HG03342 (cell line): Measurements from ENCODE around the gene POLR2L.
A peak's percentile ranks its signal among the peaks of the same experiment; 100 is the strongest.

Source experiments
- ATAC-seq: cut with Tn5 transposase; IDR thresholded peaks from one replicate; pipeline ENCODE4 v1.9.1; 2021; ENCODE audit warnings: mild to moderate bottlenecking, moderate library complexity; ENCODE audit not compliant: unreplicated experiment

Gene POLR2L

DNA sequence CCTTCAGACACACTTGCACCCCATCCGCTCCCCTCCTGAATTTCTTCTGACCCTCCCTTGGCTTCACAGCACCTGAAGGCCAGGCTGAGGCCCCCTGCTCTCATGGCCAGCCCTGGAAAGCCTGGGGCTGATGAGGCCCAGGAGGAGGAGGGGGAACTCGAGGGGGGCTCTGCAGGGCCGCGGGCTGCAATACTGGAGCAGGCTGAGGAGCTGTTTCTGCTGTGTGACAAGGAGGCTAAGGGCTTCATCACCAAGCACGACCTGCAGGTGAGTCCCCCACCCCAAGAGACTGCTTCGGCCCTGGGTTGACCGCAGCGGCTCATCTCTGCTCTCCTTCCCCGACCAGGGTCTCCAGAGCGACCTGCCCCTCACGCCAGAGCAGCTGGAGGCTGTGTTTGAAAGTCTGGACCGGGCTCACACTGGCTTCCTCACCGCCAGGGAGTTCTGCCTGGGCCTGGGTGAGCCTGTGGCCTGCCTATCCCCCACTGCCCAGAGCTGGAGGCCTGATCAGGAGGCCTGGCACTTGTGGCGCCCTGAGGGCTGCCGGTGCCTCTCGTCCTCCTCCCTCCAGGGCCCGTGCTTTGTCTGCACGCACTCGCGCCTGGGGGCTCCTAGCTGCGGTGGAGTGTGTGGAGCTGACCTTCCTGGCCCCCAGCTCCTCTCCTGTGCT lies 13.7 kb downstream of the POLR2L start:
- ATAC-seq: no peak

DNA sequence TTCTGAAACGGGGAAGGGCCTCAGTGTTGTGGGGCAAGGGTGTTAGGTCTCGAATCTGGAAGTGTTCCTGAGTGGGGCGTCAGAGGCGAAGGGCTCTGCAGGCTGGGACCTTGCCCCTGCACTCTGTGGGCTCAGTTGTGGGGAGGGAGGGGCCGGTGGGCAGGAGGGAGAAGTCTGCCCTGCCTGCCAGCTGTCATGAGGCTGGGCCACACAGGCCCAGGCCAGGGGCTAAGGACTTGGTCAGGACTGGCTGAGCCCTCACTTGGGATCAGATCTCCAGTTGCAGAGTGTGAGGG lies 14.5 kb downstream of the POLR2L start, which contains the start of gene CRACR2B:
Gene CRACR2B, plus strand, starts transcription at position 23 of the 296 bp plus-strand sequence. CDS start 689 bp downstream, outside the sequence.
- no peak for ATAC-seq

DNA sequence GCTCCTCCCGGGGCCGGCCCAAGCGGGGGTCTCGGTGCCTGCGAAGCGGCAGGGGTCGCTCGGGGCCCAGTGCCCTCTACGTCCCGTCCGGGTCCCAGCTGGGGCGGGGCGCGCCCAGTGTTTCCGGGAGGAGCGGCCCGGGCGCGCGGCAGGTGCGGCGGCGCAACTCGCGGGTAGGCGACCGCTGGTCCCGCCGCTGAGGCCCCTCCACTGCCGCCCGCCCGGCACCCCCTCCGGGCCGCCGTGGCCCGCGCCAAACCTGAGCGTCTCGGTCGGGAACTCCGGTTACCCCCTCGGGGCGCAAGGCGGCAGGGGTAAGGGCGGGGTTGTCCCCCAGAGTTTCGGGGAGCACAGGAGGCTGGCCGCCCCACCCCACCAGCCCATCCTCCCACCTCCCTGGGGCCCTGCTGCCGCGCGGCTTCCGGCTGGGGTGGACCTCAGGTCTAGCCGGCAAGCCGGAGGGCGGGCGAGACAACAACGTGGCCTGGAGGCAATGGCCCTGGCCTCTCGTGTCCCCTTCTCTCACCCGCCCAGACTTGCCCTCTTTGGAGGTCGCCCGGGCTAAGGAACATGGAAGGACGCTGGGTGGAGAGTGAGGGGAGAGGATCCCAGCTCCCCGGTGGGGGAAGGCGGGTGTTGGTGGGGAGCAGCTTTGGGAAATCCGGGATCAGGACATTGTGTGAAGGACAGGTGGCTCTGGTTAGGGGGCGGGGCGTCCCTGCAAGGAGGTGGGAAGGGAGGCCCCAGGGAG lies 15.0 kb downstream of the POLR2L start:
- ATAC-seq: peak; percentile 39

DNA sequence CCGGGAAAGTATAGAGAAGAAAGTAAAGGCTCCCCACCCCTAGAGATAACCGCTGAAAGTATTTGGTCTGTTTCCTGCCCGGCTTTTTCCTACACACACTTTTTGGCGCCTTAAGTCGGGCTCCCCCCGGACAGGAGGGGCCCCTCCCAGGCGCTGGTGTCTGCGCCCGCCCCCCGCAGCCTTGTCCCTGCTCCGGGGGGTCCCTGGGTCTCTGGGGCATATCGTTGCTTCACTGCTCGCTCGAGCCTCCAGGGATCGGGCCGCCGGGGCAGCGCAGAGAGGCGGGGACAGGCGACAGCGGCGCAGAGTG lies 15.5 kb downstream of the POLR2L start:
- ATAC-seq: peak; percentile 14

DNA sequence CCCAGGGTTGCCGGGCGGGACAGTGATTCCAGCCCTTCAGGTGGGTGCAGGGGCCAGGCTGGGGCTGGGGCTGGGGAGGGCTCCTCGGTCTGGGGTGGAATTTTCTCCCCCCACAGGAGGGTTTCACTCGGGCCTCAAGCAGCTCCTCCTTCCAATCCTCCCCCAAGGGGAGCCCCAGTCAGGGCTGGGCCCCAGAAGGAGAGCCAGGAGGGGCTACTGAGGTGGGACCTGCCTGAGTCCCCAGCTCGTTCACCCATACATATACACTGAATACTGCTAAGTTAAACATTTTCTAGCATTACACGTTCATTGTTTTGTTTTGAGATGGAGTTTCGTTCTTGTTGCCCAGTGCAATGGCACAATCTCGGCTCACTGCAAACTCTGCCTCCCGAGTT lies 16.1 kb downstream of the POLR2L start:
- no peak for ATAC-seq

DNA sequence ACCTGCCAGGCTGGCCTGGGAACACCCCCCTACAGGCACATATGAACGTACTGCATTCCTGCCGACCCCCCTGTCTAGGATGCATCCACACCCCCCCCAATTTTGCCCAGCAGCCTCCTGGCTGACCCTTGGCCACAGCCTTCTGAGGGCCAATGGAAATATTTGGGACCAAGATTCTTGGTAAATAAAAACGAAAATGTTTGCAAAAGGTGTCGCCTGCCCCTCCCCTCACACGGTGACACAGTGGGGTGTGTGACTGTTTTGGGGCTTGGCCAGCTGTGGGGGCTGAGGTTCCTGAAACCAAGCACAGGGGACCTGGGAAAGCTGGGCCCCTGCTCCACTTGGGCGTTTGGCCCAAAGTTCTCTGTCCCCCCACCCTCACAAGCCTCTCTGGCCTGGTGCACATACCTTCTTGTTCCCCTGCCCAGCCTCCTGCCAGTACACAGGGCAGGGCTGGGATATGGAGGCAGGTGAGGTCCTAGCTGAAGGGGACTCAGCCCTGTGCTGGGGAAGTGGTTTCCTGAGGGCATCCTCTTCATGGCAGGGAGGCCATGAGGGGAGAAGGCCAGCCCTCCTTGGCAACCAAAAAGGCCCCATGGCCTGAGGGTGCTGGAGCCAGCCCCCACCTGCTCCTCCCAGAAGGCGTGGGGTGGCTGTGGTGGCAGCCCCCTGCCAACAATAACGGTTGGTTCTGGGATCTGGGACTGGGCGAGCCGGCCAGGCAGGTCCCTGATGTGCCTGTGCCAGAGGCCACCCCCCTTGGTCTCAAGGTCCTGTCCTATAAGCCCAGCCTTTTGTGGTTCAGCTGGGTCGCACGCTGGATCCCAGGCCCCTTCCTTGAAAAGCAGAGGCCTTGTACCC lies 16.7 kb downstream of the POLR2L start:
- no peak for ATAC-seq

DNA sequence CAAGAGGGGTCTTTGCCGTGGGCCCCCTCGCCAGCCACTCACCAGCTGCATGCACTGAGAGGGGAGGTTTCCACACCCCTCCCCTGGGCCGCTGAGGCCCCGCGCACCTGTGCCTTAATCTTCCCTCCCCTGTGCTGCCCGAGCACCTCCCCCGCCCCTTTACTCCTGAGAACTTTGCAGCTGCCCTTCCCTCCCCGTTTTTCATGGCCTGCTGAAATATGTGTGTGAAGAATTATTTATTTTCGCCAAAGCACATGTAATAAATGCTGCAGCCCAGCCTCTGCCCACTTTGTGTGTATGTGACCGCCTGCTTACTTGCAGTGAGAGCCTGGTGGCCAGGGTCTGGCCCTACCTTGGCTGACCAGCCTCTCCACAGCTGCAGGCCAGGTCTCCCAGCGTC lies 17.4 kb downstream of the POLR2L start:
- ATAC-seq: no peak

DNA sequence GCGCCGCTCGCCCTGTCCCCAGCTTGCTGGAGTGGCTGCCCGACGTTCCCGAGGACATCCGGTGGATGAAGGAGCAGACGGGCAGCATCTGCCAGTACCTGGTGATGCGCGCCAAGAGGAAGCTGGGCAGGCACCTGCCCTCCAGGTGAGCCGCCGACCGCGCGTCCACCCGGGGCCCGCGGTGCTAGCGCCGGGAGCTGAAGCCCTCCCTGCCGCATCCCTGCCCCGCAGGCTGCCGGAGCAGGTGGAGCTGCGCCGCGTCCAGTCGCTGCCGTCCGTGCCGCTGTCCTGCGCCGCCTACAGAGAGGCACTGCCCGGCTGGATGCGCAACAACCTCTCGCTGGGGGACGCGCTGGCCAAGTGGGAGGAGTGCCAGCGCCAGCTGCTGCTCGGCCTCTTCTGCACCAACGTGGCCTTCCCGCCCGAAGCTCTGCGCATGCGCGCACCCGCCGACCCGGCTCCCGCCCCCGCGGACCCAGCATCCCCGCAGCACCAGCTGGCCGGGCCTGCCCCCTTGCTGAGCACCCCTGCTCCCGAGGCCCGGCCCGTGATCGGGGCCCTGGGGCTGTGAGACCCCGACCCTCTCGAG lies 17.9 kb downstream of the POLR2L start:
- no peak for ATAC-seq

DNA sequence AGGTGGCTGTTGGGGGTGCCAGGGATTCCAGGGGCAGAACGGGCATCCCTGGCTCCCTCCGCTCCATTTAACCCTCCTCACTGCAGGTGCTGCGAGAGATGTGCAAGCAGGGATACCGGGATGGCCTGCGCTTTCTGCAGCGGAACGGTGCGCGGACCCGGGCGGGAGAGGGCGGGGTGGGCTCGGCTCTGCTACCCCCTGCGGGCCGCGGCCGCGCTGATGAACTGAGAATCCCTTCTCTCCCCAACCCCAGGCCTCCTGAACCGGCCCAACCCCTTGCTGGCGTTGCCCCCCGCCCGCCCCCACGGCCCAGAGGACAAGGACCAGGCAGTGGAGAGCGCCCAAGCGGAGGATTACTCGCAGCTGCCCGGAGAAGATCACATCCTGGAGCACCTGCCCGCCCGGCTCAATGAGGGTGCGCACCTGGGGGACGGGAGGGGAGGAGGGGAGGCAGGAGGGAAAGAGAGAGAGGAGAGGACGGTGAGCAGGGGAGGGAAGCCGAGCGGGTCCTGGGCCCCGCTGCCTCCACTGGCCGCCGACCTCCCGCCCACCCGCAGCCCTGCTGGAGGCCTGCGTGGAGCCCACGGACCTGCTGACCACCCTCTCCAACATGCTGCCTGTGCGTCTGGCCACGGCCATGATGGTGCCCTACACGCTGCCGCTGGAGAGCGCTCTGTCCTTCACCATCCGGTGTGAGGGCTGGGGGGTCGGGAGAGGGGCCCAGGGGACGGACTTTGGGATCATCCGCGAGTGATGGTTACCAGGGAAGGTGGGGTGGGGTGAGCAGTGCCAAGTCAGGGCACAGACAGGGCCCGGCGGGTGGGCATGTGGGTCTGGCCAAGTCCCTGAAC lies 18.7 kb downstream of the POLR2L start:
- no peak for ATAC-seq

DNA sequence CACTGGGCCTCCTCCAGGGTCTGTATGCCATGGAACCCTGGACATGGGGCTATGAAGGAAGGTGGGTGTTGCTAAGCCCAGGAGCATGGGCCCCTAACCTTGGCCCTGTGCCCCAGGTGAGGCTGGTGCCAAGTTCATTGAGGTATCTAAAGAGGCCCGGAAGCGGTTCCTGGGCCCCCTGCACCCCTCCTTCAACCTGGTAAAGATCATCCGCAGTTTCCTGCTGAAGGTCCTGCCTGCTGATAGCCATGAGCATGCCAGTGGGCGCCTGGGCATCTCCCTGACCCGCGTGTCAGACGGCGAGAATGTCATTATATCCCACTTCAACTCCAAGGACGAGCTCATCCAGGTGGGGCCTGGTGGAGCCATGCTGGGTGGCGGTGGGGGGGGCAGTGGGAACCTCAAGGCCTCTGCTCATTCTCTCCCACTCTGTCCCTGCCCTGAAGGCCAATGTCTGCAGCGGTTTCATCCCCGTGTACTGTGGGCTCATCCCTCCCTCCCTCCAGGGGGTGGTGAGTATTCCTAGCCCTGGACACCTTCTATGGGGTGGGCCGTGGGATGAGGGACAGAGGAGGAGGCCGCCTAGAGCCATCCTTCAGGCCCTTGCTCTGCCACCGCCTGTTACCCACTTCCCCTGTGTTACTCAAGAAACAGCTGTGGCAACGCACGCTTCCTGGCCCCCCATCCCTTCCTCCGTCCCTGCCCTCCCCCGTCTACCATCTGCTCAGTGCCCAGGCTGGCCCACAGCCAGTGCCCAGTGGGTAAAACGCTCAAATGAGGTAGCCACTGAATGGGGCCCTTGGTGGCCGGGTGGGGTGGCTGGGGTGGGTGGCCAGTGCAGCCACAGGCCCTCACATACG lies 20.6 kb downstream of the POLR2L start:
- ATAC-seq: no peak

DNA sequence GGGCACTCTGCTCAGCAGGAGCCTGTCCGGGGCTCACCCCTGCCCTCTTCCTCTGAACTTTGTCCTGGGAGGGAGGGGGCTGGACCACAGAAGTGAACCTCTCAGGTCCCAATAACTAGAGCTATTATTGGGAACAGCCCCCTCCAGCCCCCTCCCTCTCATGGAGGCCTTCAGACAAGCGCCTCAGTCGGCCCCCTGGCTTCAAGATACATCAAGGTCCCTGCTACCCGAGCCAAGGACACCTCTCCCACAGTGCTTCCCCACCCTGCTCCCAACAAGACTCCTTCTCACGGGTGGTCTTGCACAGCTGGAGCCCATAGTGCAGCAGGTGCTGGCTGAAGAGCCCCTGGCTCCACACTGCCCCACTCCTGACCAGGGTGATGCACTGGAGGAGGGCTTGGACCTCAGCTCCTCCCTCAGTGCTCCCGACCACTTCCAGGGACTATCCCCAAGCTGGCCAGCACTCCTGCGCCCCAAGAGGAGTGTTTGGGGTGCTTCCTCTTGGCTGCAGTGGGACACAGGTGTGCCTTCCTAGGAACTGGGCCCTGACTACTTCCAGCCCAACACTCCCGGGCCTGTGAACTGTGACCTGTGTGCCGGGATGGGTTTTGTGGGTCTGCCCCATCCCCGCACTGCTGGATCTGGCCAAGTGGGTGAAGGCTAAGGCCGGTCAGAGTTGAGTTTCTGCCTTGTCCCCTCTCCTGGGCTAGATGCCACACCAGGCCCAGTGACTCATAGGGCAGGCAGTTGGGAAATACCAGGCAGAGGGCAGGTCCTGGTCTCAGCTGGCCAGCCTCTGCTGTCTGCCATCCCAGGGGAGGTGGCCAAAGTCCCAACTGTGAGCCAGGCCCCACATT lies 21.4 kb downstream of the POLR2L start:
- ATAC-seq: no peak

DNA sequence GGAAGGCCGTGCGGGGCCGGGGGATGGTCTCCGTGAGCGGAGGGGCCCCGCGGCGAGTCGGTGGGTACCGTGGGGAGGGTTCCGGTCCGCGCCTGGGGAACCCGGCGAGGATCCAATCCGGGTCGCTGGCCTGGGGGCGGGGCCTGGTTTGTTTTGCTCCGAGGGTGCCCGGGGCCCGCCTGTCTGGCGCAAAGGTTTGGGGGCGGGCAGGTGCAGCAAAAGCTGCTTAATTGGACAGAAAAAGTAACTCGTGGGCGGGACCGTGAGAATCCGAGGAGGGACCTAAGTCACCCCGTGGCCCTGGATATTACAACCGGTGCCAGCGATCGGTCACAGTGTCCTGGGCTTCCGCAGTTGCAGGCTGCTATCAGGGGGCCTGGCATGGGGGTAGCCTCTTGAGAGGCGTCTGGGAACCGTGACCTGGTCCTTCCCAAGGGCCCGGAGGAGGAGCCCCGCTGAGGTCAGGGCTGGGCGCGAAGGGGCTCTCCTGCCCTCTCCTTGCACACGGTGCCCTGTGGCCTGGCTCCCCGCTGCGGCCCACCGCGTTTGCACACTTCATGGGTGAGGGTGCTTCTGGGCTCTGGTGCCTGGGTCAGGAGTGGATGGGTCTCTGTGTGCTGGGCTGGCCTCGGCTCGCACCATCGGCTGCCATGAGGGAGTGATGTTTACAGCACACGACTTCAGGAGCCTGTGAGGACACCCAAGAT lies 22.2 kb downstream of the POLR2L start:
- ATAC-seq: peak; percentile 53

DNA sequence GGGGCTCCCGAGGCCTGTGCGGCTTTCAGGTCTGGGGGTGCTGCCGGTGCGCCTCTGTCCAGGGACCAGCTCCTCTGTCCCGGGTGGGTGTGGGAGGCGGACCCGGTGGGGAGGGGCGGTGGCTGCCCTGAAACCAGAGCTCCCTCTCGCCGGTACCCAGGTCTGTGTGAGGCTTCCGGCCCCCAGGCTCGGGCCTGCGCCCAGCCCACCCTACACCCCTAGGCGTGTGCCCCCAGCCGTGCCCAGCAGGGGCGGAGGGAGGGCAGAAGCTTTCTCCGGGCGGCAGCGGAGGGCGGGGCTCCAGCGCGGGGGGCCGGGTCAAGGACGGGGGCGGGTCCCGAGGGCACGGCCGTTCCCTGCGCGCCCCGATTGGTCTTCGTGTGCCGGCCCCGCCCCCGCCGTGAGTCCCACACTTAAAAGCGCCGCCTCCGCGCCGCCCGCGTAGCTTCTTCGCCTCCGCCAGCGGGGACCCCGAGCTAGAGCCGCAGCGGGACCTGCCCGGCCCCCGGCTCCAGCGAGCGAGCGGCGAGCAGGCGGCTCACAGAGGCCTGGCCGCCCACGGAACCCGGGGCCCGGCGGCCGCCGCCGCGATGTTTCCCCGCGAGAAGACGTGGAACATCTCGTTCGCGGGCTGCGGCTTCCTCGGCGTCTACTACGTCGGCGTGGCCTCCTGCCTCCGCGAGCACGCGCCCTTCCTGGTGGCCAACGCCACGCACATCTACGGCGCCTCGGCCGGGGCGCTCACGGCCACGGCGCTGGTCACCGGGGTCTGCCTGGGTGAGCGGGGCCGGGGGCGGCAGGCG lies 23.0 kb downstream of the POLR2L start:
- ATAC-seq: peak; percentile 59

DNA sequence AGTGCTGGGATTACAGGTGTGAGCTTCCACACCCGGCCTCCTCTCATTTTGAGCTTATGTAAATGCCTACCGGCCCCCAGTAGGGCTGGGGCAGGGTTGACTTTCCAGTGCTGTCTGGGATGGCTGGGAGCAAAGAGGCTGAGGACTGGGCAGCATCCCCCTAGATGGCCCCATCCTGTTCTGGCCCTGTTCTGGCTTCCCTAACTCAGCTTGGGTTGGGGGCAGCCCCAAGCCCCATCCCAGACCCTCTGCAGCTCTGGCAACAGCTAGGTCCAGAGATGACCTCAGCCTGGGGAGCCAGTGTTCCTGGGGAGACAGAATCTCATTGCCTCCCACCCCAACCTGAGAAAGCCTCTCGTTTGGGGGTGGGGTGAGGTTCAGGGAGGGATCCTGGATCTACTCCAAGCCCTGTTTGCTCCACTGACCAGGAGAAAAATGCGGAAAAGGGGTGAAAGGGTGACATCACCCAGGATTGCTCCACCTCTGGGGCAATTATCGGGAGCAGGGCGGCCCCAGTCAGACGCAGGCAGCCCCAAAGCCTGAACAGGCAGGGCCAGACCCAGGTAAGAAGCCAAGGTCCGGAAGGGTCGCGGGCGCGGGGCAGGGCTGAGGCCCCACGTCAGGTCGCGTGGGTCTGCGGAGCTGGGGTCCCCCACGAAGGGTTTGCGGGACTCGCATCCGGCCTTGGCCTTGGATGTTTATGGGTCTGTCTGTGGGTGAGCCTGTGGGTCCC lies 23.8 kb downstream of the POLR2L start, which contains the start of gene PNPLA2:
Gene PNPLA2, plus strand, starts transcription at position 519 of the 733 bp plus-strand sequence. CDS start 805 bp downstream, outside the sequence.
- ATAC-seq: no peak

DNA sequence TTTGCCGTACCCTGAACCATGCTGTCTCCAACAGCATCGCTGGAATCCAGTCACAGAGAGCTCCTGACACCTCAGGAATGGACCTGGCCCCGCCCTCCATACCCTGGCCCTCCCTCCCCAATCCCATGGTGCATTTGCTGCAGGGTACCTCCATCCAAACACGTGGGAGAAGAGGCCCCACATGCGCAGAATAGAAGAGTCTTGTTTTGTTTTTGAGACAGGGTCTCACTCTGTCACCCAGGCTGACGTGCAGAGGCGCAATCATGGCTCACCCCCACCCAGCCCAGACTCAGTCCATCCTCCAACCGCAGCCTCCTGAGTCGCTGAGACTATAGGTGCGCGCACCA lies 25.9 kb downstream of the POLR2L start:
- no peak for ATAC-seq

DNA sequence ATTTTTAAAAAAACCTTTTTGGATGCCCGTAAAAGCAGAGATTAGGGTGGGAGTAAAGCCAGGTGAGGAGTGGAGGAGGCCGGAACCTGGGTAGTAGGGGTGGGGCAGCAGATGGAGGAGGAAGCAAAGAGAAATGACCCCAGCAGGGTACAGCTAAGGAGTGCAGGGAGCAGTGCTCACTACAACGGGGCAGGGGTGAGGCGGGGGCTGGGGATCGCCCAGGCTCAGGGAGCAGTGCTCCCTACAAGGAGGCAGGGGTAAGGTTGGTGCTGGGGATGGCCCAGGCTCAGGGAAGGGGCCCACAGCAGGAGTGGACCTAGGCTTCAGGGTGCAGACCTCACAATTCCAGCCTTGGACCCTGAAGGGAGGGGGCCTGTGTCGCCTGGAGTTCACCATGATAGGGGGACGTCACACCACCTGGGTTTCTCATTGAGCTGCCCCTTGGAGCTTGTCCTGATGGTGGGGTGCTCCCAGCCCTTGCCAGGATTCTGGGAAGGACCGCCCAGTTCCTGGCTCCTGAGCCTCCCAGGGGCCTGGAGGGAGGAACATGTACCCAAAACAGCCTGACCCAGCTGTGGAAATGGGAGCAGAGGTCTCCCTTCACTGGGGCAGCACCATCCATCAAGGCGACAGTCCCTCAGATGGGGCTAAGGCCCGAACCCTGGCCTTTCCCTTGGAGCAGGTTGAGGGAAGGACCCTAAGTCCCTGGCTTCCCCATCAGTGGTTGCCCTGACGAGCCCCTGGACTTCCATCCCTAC lies 26.5 kb downstream of the POLR2L start:
- ATAC-seq: no peak
